Activated T-helper 1 cell treated with anti-CD3 and anti-CD28 coated beads, Interleukin-2, amount 50 U/mL, for 16 hours (primary cell): ENCODE data around the gene UTF1.
"Not testable (repeated sequence)": the region's sequence is repeated elsewhere in the genome, so short reads cannot be mapped to it uniquely, and the experiment has no call there.

ENCODE experiments used
- DNase-seq, 2 donors: peaks; one replicate each; pipeline ENCODE4 v3.0.0-alpha.2; 2020; ENCODE audit warnings: low read depth in 1 of 2, low spot score in 1 of 2

Gene UTF1

GRCh38 chr10:133225707-133226191 lies 4.3 kb upstream of the UTF1 start:
- DNase-seq = no peak

- no peak for DNase-seq
Measured at GRCh38 chr10:133226251-133226808, 3.7 kb upstream of the UTF1 start.

- DNase-seq = no peak
Measured at GRCh38 chr10:133227256-133227655, 2.8 kb upstream of the UTF1 start.

- DNase-seq = no peak
Measured at GRCh38 chr10:133229265-133230043, 563 bp upstream of the UTF1 start.

GRCh38 chr10:133230387-133231195 lies 574 bp downstream of the UTF1 start:
- no peak for DNase-seq

GRCh38 chr10:133231244-133231945 lies 1.4 kb downstream of the UTF1 start:
- no peak for DNase-seq

- no peak for DNase-seq
Measured at GRCh38 chr10:133231946-133232574, 2.0 kb downstream of the UTF1 start.

GRCh38 chr10:133234796-133235195 lies 4.8 kb downstream of the UTF1 start:
- not testable (repeated sequence) for DNase-seq

- no peak for DNase-seq
Measured at GRCh38 chr10:133235265-133235855, 5.3 kb downstream of the UTF1 start.

GRCh38 chr10:133235932-133236331 lies 5.9 kb downstream of the UTF1 start:
- DNase-seq = no peak

GRCh38 chr10:133236401-133237240 lies 6.6 kb downstream of the UTF1 start:
- DNase-seq = no peak

GRCh38 chr10:133237241-133237587 lies 7.2 kb downstream of the UTF1 start:
- DNase-seq = no peak

GRCh38 chr10:133237588-133238465 lies 7.8 kb downstream of the UTF1 start, which contains the start of gene VENTX:
Gene VENTX (plus strand): TSS chr10:133237855. CDS start chr10:133237915, 60 bp downstream.
- no peak for DNase-seq

GRCh38 chr10:133238466-133238804 lies 8.4 kb downstream of the UTF1 start:
- DNase-seq = no peak

GRCh38 chr10:133239990-133240389 lies 10.0 kb downstream of the UTF1 start:
- DNase-seq = no peak

- DNase-seq = no peak
Measured at GRCh38 chr10:133241501-133242205, 11.6 kb downstream of the UTF1 start.

- no peak for DNase-seq
Measured at GRCh38 chr10:133242611-133243356, 12.8 kb downstream of the UTF1 start.
